PC-9 (cell line): ENCODE measurements around the gene ITCH.

Experiments
- EZH2 ChIP-seq: fragments of 200-600 bp; sonication (generic); IDR thresholded peaks from 2 replicates; pipeline ENCODE4 v1.8.0; 2017; ENCODE audit warnings: antibody characterized with exemption, low read depth
- TF ChIP-seq, protein P1 (sequence below): fragments of 200-600 bp; sonication (generic); conservative IDR thresholded peaks from 2 replicates; pipeline ENCODE4 v1.6.1; 2017; ENCODE audit warnings: mixed run types, antibody characterized with exemption, mild to moderate bottlenecking, moderate library complexity

DNA sequence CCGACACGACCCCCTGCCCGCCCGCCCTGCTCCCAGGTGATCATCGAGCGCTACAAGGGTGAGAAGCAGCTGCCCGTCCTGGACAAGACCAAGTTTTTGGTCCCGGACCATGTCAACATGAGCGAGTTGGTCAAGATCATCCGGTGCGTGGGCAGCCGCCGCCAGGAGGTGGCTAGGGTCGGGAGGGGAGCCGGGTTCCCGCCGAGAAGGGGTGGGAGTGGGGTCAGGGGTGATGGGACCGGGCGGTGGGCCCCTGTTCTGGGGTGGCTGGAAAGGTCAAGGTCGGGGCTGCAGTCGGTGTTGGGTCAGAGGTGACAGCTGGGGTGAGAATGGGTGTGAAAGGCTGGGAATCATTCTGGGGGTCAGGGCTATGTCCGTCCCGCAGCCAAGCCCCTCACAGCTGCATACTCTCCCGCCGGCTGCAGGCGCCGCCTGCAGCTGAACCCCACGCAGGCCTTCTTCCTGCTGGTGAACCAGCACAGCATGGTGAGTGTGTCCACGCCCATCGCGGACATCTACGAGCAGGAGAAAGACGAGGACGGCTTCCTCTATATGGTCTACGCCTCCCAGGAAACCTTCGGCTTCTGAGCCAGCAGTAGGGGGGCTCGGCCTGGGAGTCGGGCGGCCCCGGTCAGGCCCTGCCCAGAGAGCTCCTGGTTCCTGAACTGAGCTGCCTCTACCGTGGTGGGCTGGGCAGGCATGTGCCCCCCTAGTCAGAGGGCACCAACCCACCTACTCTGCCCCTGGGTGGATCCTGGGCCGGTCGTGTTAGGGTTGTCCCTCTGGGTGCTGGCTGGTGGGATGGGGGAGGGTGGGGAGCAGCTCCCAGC is 196.5 kb downstream of the ITCH start:
- no peak for TF ChIP-seq EZH2
- TF ChIP-seq, protein P1, sequence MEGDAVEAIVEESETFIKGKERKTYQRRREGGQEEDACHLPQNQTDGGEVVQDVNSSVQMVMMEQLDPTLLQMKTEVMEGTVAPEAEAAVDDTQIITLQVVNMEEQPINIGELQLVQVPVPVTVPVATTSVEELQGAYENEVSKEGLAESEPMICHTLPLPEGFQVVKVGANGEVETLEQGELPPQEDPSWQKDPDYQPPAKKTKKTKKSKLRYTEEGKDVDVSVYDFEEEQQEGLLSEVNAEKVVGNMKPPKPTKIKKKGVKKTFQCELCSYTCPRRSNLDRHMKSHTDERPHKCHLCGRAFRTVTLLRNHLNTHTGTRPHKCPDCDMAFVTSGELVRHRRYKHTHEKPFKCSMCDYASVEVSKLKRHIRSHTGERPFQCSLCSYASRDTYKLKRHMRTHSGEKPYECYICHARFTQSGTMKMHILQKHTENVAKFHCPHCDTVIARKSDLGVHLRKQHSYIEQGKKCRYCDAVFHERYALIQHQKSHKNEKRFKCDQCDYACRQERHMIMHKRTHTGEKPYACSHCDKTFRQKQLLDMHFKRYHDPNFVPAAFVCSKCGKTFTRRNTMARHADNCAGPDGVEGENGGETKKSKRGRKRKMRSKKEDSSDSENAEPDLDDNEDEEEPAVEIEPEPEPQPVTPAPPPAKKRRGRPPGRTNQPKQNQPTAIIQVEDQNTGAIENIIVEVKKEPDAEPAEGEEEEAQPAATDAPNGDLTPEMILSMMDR: no peak
